HG02970 (cell line): Measurements from ENCODE around the gene OBP2A.
"Not testable (repeated sequence)": the region's sequence is repeated elsewhere in the genome, so short reads cannot be mapped to it uniquely, and the experiment has no call there.

Experiments
- ATAC-seq: cut with Tn5 transposase; IDR thresholded peaks from one replicate; pipeline ENCODE4 v1.9.1; 2021; ENCODE audit warnings: mild to moderate bottlenecking, moderate library complexity, moderate number of reproducible peaks; ENCODE audit not compliant: unreplicated experiment, low FRiP score

Gene OBP2A

GRCh38 chr9:135526089-135526729 lies 19.7 kb upstream of the OBP2A start:
- no peak for ATAC-seq

GRCh38 chr9:135526730-135527571 lies 19.0 kb upstream of the OBP2A start:
- ATAC-seq = no peak

- ATAC-seq = not testable (repeated sequence)
These were observed 17.0 kb upstream of the OBP2A start for GRCh38 chr9:135528842-135529435.

- ATAC-seq = no peak
These were observed 15.8 kb upstream of the OBP2A start for GRCh38 chr9:135530146-135530545.

GRCh38 chr9:135531096-135531495 lies 14.8 kb upstream of the OBP2A start:
- no peak for ATAC-seq

- ATAC-seq = no peak
These were observed 12.8 kb upstream of the OBP2A start for GRCh38 chr9:135533113-135533512.

GRCh38 chr9:135533674-135534073 lies 12.3 kb upstream of the OBP2A start:
- no peak for ATAC-seq

GRCh38 chr9:135534192-135534711 lies 11.7 kb upstream of the OBP2A start:
- not testable (repeated sequence) for ATAC-seq

- ATAC-seq = not testable (repeated sequence)
These were observed 11.1 kb upstream of the OBP2A start for GRCh38 chr9:135534826-135535225.

GRCh38 chr9:135535631-135536030 lies 10.3 kb upstream of the OBP2A start:
- ATAC-seq = not testable (repeated sequence)

GRCh38 chr9:135536216-135536615 lies 9.7 kb upstream of the OBP2A start:
- no peak for ATAC-seq

GRCh38 chr9:135543262-135543894 lies 2.5 kb upstream of the OBP2A start:
- not testable (repeated sequence) for ATAC-seq

- no peak for ATAC-seq
These were observed 818 bp upstream of the OBP2A start for GRCh38 chr9:135544981-135545635.

GRCh38 chr9:135546792-135547617 lies 1.1 kb downstream of the OBP2A start:
- not testable (repeated sequence) for ATAC-seq

GRCh38 chr9:135547756-135548736 lies 2.1 kb downstream of the OBP2A start:
- no peak for ATAC-seq

GRCh38 chr9:135549478-135550343 lies 3.8 kb downstream of the OBP2A start:
- ATAC-seq = not testable (repeated sequence)

GRCh38 chr9:135550344-135550918 lies 4.5 kb downstream of the OBP2A start:
- ATAC-seq = no peak
